Measurements from ENCODE around the gene TAGLN. TPM values are rescaled to one million over a fixed set of nuclear protein-coding genes. Genes with fewer than 3 reads are reported as not detected.

The TAGLN gene
- total and polyA plus RNA-seq, 9 of the 15 experiments (the other 6 are each of a cell fraction or from before 2014, with no cell fraction given) = 0.21 to 4.9 (median 1.1) TPM

DNA sequence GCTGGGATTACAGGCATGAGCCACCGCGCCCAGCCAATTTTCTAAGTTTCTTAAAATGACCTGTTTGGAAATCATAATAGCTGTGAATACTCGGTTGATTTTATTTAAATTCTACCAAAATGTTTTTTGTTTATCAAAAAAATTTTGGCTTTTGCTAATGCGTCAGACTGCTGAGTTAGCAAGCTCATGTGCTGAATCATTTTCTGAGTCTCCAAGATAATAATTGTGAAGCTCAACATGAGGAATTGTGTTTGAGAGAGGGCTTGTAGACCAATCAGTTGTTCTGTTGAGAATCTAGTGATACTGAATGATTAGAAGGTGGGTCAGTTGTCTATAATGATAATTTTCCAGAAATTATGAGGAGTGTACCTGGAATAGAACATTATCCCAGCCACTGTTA lies 49.2 kb downstream of the TAGLN start (continued):
- TF ChIP-seq FOSL1 (tag; conservative IDR thresholded peaks at IDR 0.05) (peak; percentile 47; the same call in 1 of the 2 replicates), KLF10 (CRISPR knock-in tag; IDR thresholded peaks at IDR 0.05) (no peak), PRDM10 (IDR thresholded peaks at IDR 0.05; ENCODE audit: partially characterized antibody) (peak; percentile 70), SRSF9 (IDR thresholded peaks at IDR 0.05; ENCODE audit: borderline replicate concordance, low read depth, low read length) (no peak), ETS1 (conservative IDR thresholded peaks at IDR 0.05; ENCODE audit: control insufficient read depth, low read depth, low read length) (no peak), MAFF (IDR thresholded peaks at IDR 0.05; ENCODE audit: low read length) (peak; percentile 69; the same call in 1 of the 2 replicates), ZNF354B (CRISPR knock-in tag; IDR thresholded peaks at IDR 0.05) (no peak), HNRNPLL (IDR thresholded peaks at IDR 0.05; ENCODE audit: low read depth, low read length, poor library complexity, severe bottlenecking) (no peak), ZC3H11A (IDR thresholded peaks at IDR 0.05; ENCODE audit: low read depth, low read length) (no peak), CCAR2 (IDR thresholded peaks at IDR 0.05; ENCODE audit: low read depth, low read length) (no peak), HSF4 (CRISPR knock-in tag; IDR thresholded peaks at IDR 0.05; ENCODE audit: borderline replicate concordance) (no peak), HMGN3 (IDR thresholded peaks at IDR 0.05; ENCODE audit: borderline replicate concordance, extremely low read depth, insufficient read length, low read depth, low read length) (no peak), AFF1 (IDR thresholded peaks at IDR 0.05; ENCODE audit: low read depth in 1 of 2, partially characterized antibody in 2 of 2) (no peak), MYBL2 (IDR thresholded peaks at IDR 0.05; ENCODE audit: low read depth) (no peak), MYBL2 (CRISPR knock-in tag; IDR thresholded peaks at IDR 0.05; ENCODE audit: borderline replicate concordance) (no peak), NR4A1 (CRISPR knock-in tag; IDR thresholded peaks at IDR 0.05) (no peak), NR4A1 (tag; IDR thresholded peaks at IDR 0.05) (no peak)
- TF ChIP-seq, protein P1, sequence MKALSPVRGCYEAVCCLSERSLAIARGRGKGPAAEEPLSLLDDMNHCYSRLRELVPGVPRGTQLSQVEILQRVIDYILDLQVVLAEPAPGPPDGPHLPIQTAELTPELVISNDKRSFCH (CRISPR knock-in tag; IDR thresholded peaks at IDR 0.05) = no peak
- TF ChIP-seq, protein P1 (tag; IDR thresholded peaks at IDR 0.05) = no peak

All from K562 (cell line).